Right hindlimb (tissue), 1 donor: Measurements from ENCODE around the gene TACR2.

Experiments used
- DNase-seq: peaks from one replicate; pipeline ENCODE4 v3.0.0-alpha.2; 2018

The TACR2 gene

GRCh38 chr10:69418052-69418752, 1.5 kb upstream of the TACR2 start:
- no peak for DNase-seq

GRCh38 chr10:69417542-69417941, 824 bp upstream of the TACR2 start:
- no peak for DNase-seq

GRCh38 chr10:69415951-69416350, 767 bp downstream of the TACR2 start:
- no peak for DNase-seq

- no peak for DNase-seq
Measured at GRCh38 chr10:69415049-69415448, 1.7 kb downstream of the TACR2 start.

- DNase-seq, result no peak
Measured at GRCh38 chr10:69414036-69415018, 2.4 kb downstream of the TACR2 start.

- peak; percentile 70 for DNase-seq
Measured at GRCh38 chr10:69413221-69413865, 3.4 kb downstream of the TACR2 start.

- no peak for DNase-seq
Measured at GRCh38 chr10:69412232-69412790, 4.4 kb downstream of the TACR2 start.

- no peak for DNase-seq
Measured at GRCh38 chr10:69411476-69411875, 5.2 kb downstream of the TACR2 start.

- no peak for DNase-seq
Measured at GRCh38 chr10:69410487-69410886, 6.2 kb downstream of the TACR2 start.

GRCh38 chr10:69409968-69410367, 6.8 kb downstream of the TACR2 start:
- DNase-seq, result peak; percentile 44

- DNase-seq, result no peak
Measured at GRCh38 chr10:69409176-69409495, 7.6 kb downstream of the TACR2 start.

- DNase-seq, result peak; percentile 94
Measured at GRCh38 chr10:69408318-69409175, 8.2 kb downstream of the TACR2 start.

- DNase-seq, result peak; percentile 28
Measured at GRCh38 chr10:69407621-69408301, 9.0 kb downstream of the TACR2 start.

- no peak for DNase-seq
Measured at GRCh38 chr10:69406816-69407580, 9.7 kb downstream of the TACR2 start.

GRCh38 chr10:69406302-69406811, 10.4 kb downstream of the TACR2 start:
- peak; percentile 59 for DNase-seq

GRCh38 chr10:69405221-69405620, 11.5 kb downstream of the TACR2 start:
- DNase-seq, result no peak

- no peak for DNase-seq
Measured at GRCh38 chr10:69404786-69405185, 11.9 kb downstream of the TACR2 start.

- DNase-seq, result no peak
Measured at GRCh38 chr10:69403519-69403918, 13.2 kb downstream of the TACR2 start.

GRCh38 chr10:69403066-69403465, 13.7 kb downstream of the TACR2 start:
- DNase-seq, result no peak

GRCh38 chr10:69402386-69402785, 14.3 kb downstream of the TACR2 start:
- no peak for DNase-seq

GRCh38 chr10:69401416-69401815, 15.3 kb downstream of the TACR2 start:
- no peak for DNase-seq
